ENCODE data around the gene REXO4. TPM values are rescaled to one million over a fixed set of nuclear protein-coding genes. Genes with fewer than 3 reads are reported as not detected.

Gene REXO4
- total and polyA plus RNA-seq, 2 experiments from 2014 or later = 17.2 to 19.4 TPM

- no peak for TF ChIP-seq EZH2 (IDR thresholded peaks at IDR 0.05; ENCODE audit: borderline replicate concordance)
- no peaks in the 10 kb centered on the region for H3K27me3 ChIP-seq
- peaks cover 54% of the 10 kb centered on the region for H3K79me2 ChIP-seq
- WGBS (ENCODE audit: low lambda C conversion rate, missing lambda C conversion rate) = 94% methylated on average over 12 of the region's 14 CpGs
- peaks cover 21% of the 10 kb centered on the region for H3K4me1 ChIP-seq (ENCODE audit: insufficient read depth)
- no peak overlapping the region for H3K27ac ChIP-seq
- no peaks in the 10 kb centered on the region for H3K9me2 ChIP-seq (replicated peaks; ENCODE audit: insufficient read depth)
- no peak overlapping the region for H3K4me3 ChIP-seq
- H2AFZ ChIP-seq = no peak overlapping the region
- no peaks in the 10 kb centered on the region for H3K9me3 ChIP-seq (ENCODE audit: low read depth)
- no peak for DNase-seq (ENCODE audit: low spot score)
- H3K36me3 ChIP-seq (replicated peaks; ENCODE audit: insufficient read depth, low read depth) = no peaks in the 10 kb centered on the region
- peak overlapping the region; percentile 100 for H3K4me2 ChIP-seq
- peaks cover 16% of the 10 kb centered on the region for H4K20me1 ChIP-seq (ENCODE audit: insufficient read depth, poor library complexity, severe bottlenecking)
These were observed 60.2 kb downstream of the REXO4 start for GRCh38 chr9:133357656-133358055.

DNA sequence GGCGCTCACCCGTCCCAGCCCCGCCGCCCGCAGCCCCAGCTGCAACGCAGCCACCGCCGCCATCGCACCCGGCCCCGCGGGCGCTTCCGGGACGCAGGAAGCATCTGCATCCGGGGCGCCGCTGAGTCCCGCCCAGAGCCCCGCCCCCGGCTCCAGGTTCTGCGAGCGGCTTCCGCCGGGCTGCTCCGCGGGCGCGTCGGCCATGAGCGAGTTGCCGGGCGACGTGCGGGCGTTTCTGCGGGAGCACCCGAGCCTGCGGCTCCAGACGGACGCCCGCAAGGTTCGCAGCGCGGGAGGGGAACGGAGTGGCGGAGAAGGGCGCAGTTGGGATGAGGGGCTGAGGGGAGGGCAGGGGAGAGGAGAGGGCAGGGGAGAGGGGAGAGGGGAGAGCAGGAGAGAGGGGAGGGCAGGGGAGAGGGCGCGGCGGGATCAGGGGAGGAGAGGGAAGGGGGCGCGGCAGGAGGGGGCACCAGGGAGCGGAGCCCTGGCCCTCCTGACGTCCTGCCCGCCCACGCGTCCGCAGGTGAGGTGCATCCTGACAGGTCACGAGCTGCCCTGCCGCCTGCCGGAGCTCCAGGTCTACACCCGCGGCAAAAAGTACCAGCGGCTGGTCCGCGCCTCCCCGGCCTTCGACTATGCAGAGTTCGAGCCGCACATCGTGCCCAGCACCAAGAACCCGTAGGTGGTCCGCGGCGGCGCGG is 61.3 kb downstream of the REXO4 start, which contains the start of the genes SURF1 and SURF2:
Gene SURF1 (minus strand): TSS at position 97 of the 701 bp plus-strand sequence. CDS start 34 bp downstream, at position 63.
Gene SURF2 (plus strand): TSS at position 160 of the 701 bp plus-strand sequence. CDS start 43 bp downstream, at position 203.
- TF ChIP-seq EZH2phosphoT487 (IDR thresholded peaks at IDR 0.05; ENCODE audit: low read depth, severe bottlenecking, unreplicated experiment) (no peak), CTCF (IDR thresholded peaks at IDR 0.05; ENCODE audit: poor library complexity) (no peak), EZH2 (IDR thresholded peaks at IDR 0.05; ENCODE audit: borderline replicate concordance) (no peak)
- no peaks in the 10 kb centered on the region for H3K27me3 ChIP-seq
- H3K4me2 ChIP-seq = peak within 1 kb of the TSS; percentile 100
- peak; percentile 96 for DNase-seq (ENCODE audit: low spot score)
- peak within 1 kb of the TSS; percentile 9 for H2AFZ ChIP-seq
- H4K20me1 ChIP-seq (ENCODE audit: insufficient read depth, poor library complexity, severe bottlenecking) = peaks cover 10% of the 10 kb centered on the region
- 2% methylated on average over 36 of the region's 78 CpGs for WGBS (ENCODE audit: low lambda C conversion rate, missing lambda C conversion rate)
- H3K4me1 ChIP-seq (ENCODE audit: insufficient read depth) = peaks cover 21% of the 10 kb centered on the region
- H3K36me3 ChIP-seq (replicated peaks; ENCODE audit: insufficient read depth, low read depth) = no peaks in the 10 kb centered on the region
- H3K27ac ChIP-seq = peak within 1 kb of the TSS; percentile 80
- peaks cover 45% of the 10 kb centered on the region for H3K79me2 ChIP-seq
- peak within 1 kb of the TSS; percentile 95 for H3K4me3 ChIP-seq
- no peaks in the 10 kb centered on the region for H3K9me2 ChIP-seq (replicated peaks; ENCODE audit: insufficient read depth)
- H3K9me3 ChIP-seq (ENCODE audit: low read depth) = no peaks in the 10 kb centered on the region

Other genes starting within 250 kb of the REXO4 start
- not detected in 2 replicates for gene OBP2B, start 208.8 kb downstream of the REXO4 start, total RNA-seq
- gene OBP2B, start 208.8 kb downstream of the REXO4 start, polyA plus RNA-seq = not detected in 2 replicates
- gene ABO, start 142.8 kb downstream of the REXO4 start, total RNA-seq = 3.4 and 4.8 TPM in 2 replicates
- gene ABO, start 142.8 kb downstream of the REXO4 start, polyA plus RNA-seq = 9.5 and 15.7 TPM in 2 replicates
- 20.2 and 23.4 TPM in 2 replicates for gene SURF6, start 81.8 kb downstream of the REXO4 start, total RNA-seq
- 22.9 and 24.3 TPM in 2 replicates for gene SURF6, start 81.8 kb downstream of the REXO4 start, polyA plus RNA-seq
- 15.3 and 18.8 TPM in 2 replicates for gene MED22, start 69.9 kb downstream of the REXO4 start, total RNA-seq
- 18.7 and 23.4 TPM in 2 replicates for gene MED22, start 69.9 kb downstream of the REXO4 start, polyA plus RNA-seq
- gene RPL7A, start 69.8 kb downstream of the REXO4 start, total RNA-seq = 2,138 and 2,226 TPM in 2 replicates
- 377 and 404 TPM in 2 replicates for gene RPL7A, start 69.8 kb downstream of the REXO4 start, polyA plus RNA-seq
- 33.9 and 37.4 TPM in 2 replicates for gene SURF1, start 61.5 kb downstream of the REXO4 start, total RNA-seq
- 76.5 and 83.9 TPM in 2 replicates for gene SURF1, start 61.5 kb downstream of the REXO4 start, polyA plus RNA-seq
- 13.2 and 13.6 TPM in 2 replicates for gene SURF2, start 61.5 kb downstream of the REXO4 start, total RNA-seq
- 22.9 and 25.5 TPM in 2 replicates for gene SURF2, start 61.5 kb downstream of the REXO4 start, polyA plus RNA-seq
- 354 and 374 TPM in 2 replicates for gene SURF4, start 42.0 kb downstream of the REXO4 start, total RNA-seq
- gene SURF4, start 42.0 kb downstream of the REXO4 start, polyA plus RNA-seq = 294 and 360 TPM in 2 replicates
- 0.10 and 0.48 TPM in 2 replicates for gene STKLD1, start 41.6 kb downstream of the REXO4 start, total RNA-seq
- 1.6 and 2.5 TPM in 2 replicates for gene STKLD1, start 41.6 kb downstream of the REXO4 start, polyA plus RNA-seq
- 1.5 and 6.8 TPM in 2 replicates for gene ADAMTS13, start 4.4 kb upstream of the REXO4 start, total RNA-seq
- gene ADAMTS13, start 4.4 kb upstream of the REXO4 start, polyA plus RNA-seq = 6.5 and 11.4 TPM in 2 replicates
- 31.5 and 37.8 TPM in 2 replicates for gene CACFD1, start 42.0 kb upstream of the REXO4 start, total RNA-seq
- gene CACFD1, start 42.0 kb upstream of the REXO4 start, polyA plus RNA-seq = 49.2 and 50.4 TPM in 2 replicates
- gene SLC2A6, start 61.1 kb upstream of the REXO4 start, total RNA-seq = 5.7 and 7.3 TPM in 2 replicates
- gene SLC2A6, start 61.1 kb upstream of the REXO4 start, polyA plus RNA-seq = 10.6 and 14.8 TPM in 2 replicates
- not detected in 2 replicates for gene MYMK, start 106.9 kb upstream of the REXO4 start, total RNA-seq
- gene MYMK, start 106.9 kb upstream of the REXO4 start, polyA plus RNA-seq = 0.91 and 1.3 TPM in 2 replicates
- 2.2 and 2.7 TPM in 2 replicates for gene ADAMTSL2, start 116.7 kb upstream of the REXO4 start, total RNA-seq
- 1.5 and 2.3 TPM in 2 replicates for gene ADAMTSL2, start 116.7 kb upstream of the REXO4 start, polyA plus RNA-seq
- 0.68 and 1.0 TPM in 2 replicates for gene FAM163B, start 191.4 kb upstream of the REXO4 start, total RNA-seq
- gene FAM163B, start 191.4 kb upstream of the REXO4 start, polyA plus RNA-seq = 0.35 TPM in 1 of 2 replicates, not detected in the other
- not detected in 2 replicates for gene DBH, start 218.4 kb upstream of the REXO4 start, total RNA-seq
- gene DBH, start 218.4 kb upstream of the REXO4 start, polyA plus RNA-seq = 0.32 and 0.44 TPM in 2 replicates